ENCODE results near the gene DUS2.
"Not testable (repeated sequence)": the region's sequence is repeated elsewhere in the genome, so short reads cannot be mapped to it uniquely, and the experiment has no call there.

Gene DUS2

DNA sequence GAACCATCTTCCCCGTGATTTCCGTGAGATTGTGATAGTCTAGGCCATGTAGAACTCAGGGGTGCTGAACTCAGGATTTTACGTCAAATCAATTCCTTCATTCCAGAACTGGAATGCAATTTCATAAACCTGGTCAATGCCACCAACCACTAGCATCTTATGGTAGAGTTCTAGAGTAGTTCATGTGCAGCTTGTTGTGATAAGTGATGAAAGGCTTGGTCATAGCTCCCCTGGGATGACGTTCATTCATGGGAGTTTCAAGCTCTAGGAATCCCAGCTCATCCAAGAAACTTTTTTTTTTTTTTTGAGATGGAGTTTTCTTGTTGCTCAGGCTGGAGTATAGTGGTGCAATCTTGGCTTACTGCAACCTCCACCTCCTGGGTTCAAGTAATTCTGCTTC is 20.1 kb upstream of the DUS2 start:
- Histone ChIP-seq H3K27ac (ENCODE audit: low read length) (no peak overlapping the region), H3K4me1 (ENCODE audit: insufficient read depth, low read length) (no peaks in the 10 kb centered on the region; the same call in 1 of the 2 replicates), H3K9me3 (ENCODE audit: insufficient read depth, low read depth, low read length) (no peaks in the 10 kb centered on the region), H3K4me3 (ENCODE audit: low read length) (no peak overlapping the region), H3K36me3 (ENCODE audit: insufficient read depth, low read depth, low read length) (no peaks in the 10 kb centered on the region), H3K27me3 (ENCODE audit: insufficient read depth, low read length) (no peaks in the 10 kb centered on the region), H3K9ac (ENCODE audit: low read depth, low read length) (no peak overlapping the region)

- H3K27me3 ChIP-seq (ENCODE audit: insufficient read depth, low read length), result no peaks in the 10 kb centered on the region
- H3K27ac ChIP-seq (ENCODE audit: low read length), result no peak overlapping the region
These were observed 17.9 kb upstream of the DUS2 start for GRCh38 chr16:68005211-68005610.

GRCh38 chr16:68005786-68006286 is 17.2 kb upstream of the DUS2 start:
- H3K4me1 ChIP-seq (ENCODE audit: insufficient read depth, low read length), result peaks cover 2% of the 10 kb centered on the region; the same call in 1 of the 2 replicates
- no peaks in the 10 kb centered on the region for H3K36me3 ChIP-seq (ENCODE audit: insufficient read depth, low read depth, low read length)
- H3K27ac ChIP-seq (ENCODE audit: low read length), result no peak overlapping the region
- H3K27me3 ChIP-seq (ENCODE audit: insufficient read depth, low read length), result no peaks in the 10 kb centered on the region
- no peaks in the 10 kb centered on the region for H3K9me3 ChIP-seq (ENCODE audit: insufficient read depth, low read depth, low read length)
- H3K4me3 ChIP-seq (ENCODE audit: low read length), result no peak overlapping the region
- H3K9ac ChIP-seq (ENCODE audit: low read depth, low read length), result peak overlapping the region; percentile 36; the same call in 1 of the 2 replicates

More at GRCh38 chr16:68005211-68005610, 17.9 kb upstream of the DUS2 start:
- Histone ChIP-seq H3K9me3 (ENCODE audit: insufficient read depth, low read depth, low read length) (no peaks in the 10 kb centered on the region), H3K4me3 (ENCODE audit: low read length) (no peak overlapping the region), H3K4me1 (ENCODE audit: insufficient read depth, low read length) (peaks cover 2% of the 10 kb centered on the region; the same call in 1 of the 2 replicates), H3K9ac (ENCODE audit: low read depth, low read length) (no peak overlapping the region), H3K36me3 (ENCODE audit: insufficient read depth, low read depth, low read length) (no peaks in the 10 kb centered on the region)

DNA sequence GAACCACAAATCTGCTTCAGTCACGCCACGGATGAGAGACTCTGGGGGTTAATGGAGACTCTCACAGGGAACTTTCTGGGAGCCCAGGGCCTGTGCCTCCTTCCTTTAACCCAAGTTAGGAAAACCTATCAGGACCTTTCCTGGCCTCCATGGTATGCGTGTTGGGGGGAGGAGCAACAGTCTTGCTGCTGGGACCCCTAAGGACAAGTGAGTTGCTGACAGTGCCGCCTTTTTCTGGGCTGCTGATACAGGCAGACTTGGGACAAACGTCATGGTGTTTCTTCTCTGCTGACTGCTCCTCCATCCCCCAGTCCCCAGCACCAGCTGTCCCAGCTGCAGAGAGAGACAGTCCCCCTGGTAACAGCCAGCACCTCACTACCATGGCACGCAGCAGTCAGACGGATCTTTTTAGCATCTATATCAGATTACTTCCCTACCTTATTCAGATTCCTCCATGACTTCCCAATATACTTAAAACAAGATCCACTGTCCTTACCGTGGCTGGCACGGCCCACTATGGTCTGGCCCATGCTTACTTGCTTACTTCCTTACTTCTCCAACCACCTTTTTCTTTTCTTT is 13.8 kb upstream of the DUS2 start:
- no peak overlapping the region; the same call in 1 of the 2 replicates for H3K9ac ChIP-seq (ENCODE audit: low read depth, low read length)
- no peaks in the 10 kb centered on the region for H3K36me3 ChIP-seq (ENCODE audit: insufficient read depth, low read depth, low read length)
- H3K27ac ChIP-seq (ENCODE audit: low read length), result no peak overlapping the region
- no peaks in the 10 kb centered on the region for H3K27me3 ChIP-seq (ENCODE audit: insufficient read depth, low read length)
- no peak overlapping the region for H3K4me3 ChIP-seq (ENCODE audit: low read length)
- no peaks in the 10 kb centered on the region for H3K9me3 ChIP-seq (ENCODE audit: insufficient read depth, low read depth, low read length)
- peaks cover 2% of the 10 kb centered on the region; the same call in 1 of the 2 replicates for H3K4me1 ChIP-seq (ENCODE audit: insufficient read depth, low read length)

- not testable (repeated sequence) for H3K36me3 ChIP-seq (ENCODE audit: insufficient read depth, low read depth, low read length); H3K4me3 ChIP-seq (ENCODE audit: low read length); H3K27me3 ChIP-seq (ENCODE audit: insufficient read depth, low read length); H3K27ac ChIP-seq (ENCODE audit: low read length); H3K9me3 ChIP-seq (ENCODE audit: insufficient read depth, low read depth, low read length); H3K4me1 ChIP-seq (ENCODE audit: insufficient read depth, low read length); H3K9ac ChIP-seq (ENCODE audit: low read depth, low read length)
These were observed 13.2 kb upstream of the DUS2 start for GRCh38 chr16:68009872-68010271.

- Histone ChIP-seq H3K36me3 (ENCODE audit: insufficient read depth, low read depth, low read length) (no peaks in the 10 kb centered on the region), H3K27ac (ENCODE audit: low read length) (no peak overlapping the region), H3K4me3 (ENCODE audit: low read length) (no peak overlapping the region), H3K27me3 (ENCODE audit: insufficient read depth, low read length) (no peaks in the 10 kb centered on the region), H3K9ac (ENCODE audit: low read depth, low read length) (no peak overlapping the region), H3K4me1 (ENCODE audit: insufficient read depth, low read length) (0 out of 2 replicates have a peak, but pooled peaks cover 2% of the 10 kb centered on the region), H3K9me3 (ENCODE audit: insufficient read depth, low read depth, low read length) (no peaks in the 10 kb centered on the region)
These were observed 9.6 kb upstream of the DUS2 start for GRCh38 chr16:68013440-68013839.

DNA sequence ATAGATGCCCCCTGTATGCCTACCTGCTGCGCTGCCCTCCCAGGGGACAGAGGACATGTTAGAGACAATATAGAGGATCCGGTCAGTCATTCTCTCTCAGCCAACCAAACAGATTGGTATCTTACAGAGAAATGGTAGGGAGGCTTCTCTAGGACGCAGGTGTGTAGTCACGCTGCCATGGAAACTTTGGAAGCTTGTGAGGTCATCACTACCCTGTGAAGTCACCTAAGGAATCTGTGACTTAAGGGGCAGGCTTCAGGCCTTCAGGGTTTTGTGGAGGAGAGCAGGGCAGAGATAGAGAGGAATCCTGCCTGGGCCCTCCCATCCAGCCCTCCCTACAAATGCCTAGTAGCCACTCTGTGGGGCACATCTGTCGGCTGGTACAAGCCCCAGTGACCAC is 7.4 kb upstream of the DUS2 start, which contains the start of gene DPEP2NB:
Gene DPEP2NB, minus strand, starts transcription at position 231 of the 400 bp plus-strand sequence. Its CDS starts 141 bp downstream, at position 90.
- Histone ChIP-seq H3K4me3 (ENCODE audit: low read length) (no peak within 1 kb of the TSS), H3K27me3 (ENCODE audit: insufficient read depth, low read length) (no peaks in the 10 kb centered on the region), H3K27ac (ENCODE audit: low read length) (no peak within 1 kb of the TSS), H3K36me3 (ENCODE audit: insufficient read depth, low read depth, low read length) (no peaks in the 10 kb centered on the region), H3K9ac (ENCODE audit: low read depth, low read length) (no peak within 1 kb of the TSS), H3K9me3 (ENCODE audit: insufficient read depth, low read depth, low read length) (no peaks in the 10 kb centered on the region), H3K4me1 (ENCODE audit: insufficient read depth, low read length) (no peaks in the 10 kb centered on the region)

GRCh38 chr16:68019167-68019680 is 3.9 kb upstream of the DUS2 start:
- no peak overlapping the region for H3K9ac ChIP-seq (ENCODE audit: low read depth, low read length)
- no peak overlapping the region for H3K4me3 ChIP-seq (ENCODE audit: low read length)
- peaks cover 14% of the 10 kb centered on the region for H3K36me3 ChIP-seq (ENCODE audit: insufficient read depth, low read depth, low read length)
- H3K27me3 ChIP-seq (ENCODE audit: insufficient read depth, low read length), result no peaks in the 10 kb centered on the region
- H3K4me1 ChIP-seq (ENCODE audit: insufficient read depth, low read length), result peaks cover 5% of the 10 kb centered on the region; the same call in 1 of the 2 replicates
- no peaks in the 10 kb centered on the region for H3K9me3 ChIP-seq (ENCODE audit: insufficient read depth, low read depth, low read length)
- no peak overlapping the region for H3K27ac ChIP-seq (ENCODE audit: low read length)

GRCh38 chr16:68021490-68021889 is 1.6 kb upstream of the DUS2 start:
- Histone ChIP-seq H3K9me3 (ENCODE audit: insufficient read depth, low read depth, low read length) (no peaks in the 10 kb centered on the region), H3K9ac (ENCODE audit: low read depth, low read length) (peak overlapping the region; percentile 90; the same call in 1 of the 2 replicates), H3K4me3 (ENCODE audit: low read length) (peak overlapping the region; percentile 89), H3K27me3 (ENCODE audit: insufficient read depth, low read length) (no peaks in the 10 kb centered on the region), H3K27ac (ENCODE audit: low read length) (no peak overlapping the region), H3K4me1 (ENCODE audit: insufficient read depth, low read length) (peaks cover 5% of the 10 kb centered on the region; the same call in 1 of the 2 replicates), H3K36me3 (ENCODE audit: insufficient read depth, low read depth, low read length) (peaks cover 26% of the 10 kb centered on the region)

DNA sequence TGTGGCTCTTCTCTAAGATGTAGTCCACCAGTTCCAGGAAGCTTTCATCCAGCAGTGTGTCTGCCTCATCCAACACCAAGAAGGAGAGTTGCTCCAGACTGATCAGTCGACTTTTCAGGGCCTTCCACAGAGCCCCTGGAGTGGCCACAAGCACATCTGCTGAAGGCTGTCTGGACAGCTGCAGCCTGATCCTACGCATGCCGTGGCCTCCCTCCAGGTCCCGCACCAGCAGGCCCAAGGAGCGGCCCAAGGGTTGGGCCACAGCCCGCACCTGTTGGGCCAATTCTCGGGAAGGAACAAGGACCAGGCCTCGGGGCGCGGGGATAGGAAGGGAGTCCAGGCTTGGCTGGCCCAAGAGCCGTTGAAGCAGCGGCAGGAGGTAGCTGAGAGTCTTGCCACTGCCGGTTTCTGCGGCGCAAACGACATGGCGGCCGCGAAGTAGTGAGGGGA is 781 bp upstream of the DUS2 start:
- H3K9ac ChIP-seq (ENCODE audit: low read depth, low read length), result peak overlapping the region; percentile 90
- H3K36me3 ChIP-seq (ENCODE audit: insufficient read depth, low read depth, low read length), result peaks cover 31% of the 10 kb centered on the region
- peak overlapping the region; percentile 26 for H3K27ac ChIP-seq (ENCODE audit: low read length)
- H3K9me3 ChIP-seq (ENCODE audit: insufficient read depth, low read depth, low read length), result no peaks in the 10 kb centered on the region
- H3K4me1 ChIP-seq (ENCODE audit: insufficient read depth, low read length), result peaks cover 5% of the 10 kb centered on the region; the same call in 1 of the 2 replicates
- H3K27me3 ChIP-seq (ENCODE audit: insufficient read depth, low read length), result no peaks in the 10 kb centered on the region
- peak overlapping the region; percentile 89 for H3K4me3 ChIP-seq (ENCODE audit: low read length)

DNA sequence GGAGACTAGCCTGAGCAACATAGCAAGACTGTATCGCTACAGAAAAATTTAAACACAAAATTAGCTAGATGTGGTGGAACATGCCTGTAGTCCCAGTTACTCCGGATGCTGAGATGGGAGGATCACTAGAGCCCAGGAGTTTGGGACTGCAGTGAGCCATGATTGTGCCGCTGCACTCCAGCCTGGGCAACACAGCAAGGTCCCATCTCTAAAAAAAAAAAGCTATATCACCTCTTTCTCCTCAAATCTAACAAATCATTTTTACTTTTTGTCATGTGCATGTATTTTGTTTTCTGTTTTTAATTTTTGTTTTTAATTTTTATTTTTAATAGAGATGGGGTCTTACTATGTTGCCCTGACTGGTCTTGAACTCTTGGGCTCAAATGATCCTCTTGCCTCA is 5.9 kb downstream of the DUS2 start:
- Histone ChIP-seq H3K9ac (ENCODE audit: low read depth, low read length) (no peak overlapping the region), H3K36me3 (ENCODE audit: insufficient read depth, low read depth, low read length) (peaks cover 28% of the 10 kb centered on the region)

DNA sequence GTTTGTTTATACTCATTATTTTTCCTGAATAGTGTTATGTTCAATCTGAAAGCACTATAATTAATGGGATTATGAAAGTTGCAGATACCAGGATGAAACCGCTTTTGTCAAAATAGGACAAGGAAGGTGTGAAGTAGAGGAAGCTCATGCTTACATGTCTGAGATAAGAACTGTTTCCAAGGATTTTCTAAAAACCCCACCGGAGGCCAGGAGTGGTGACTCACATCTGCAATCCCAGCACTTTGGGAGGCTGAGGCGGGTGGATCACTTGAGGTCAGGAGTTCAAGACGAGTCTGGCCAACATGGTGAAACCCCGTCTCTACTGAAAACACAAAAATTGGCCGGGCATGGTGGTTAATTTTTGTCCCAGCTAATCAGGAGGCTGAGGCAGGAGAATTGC is 7.0 kb downstream of the DUS2 start:
- H3K9me3 ChIP-seq (ENCODE audit: insufficient read depth, low read depth, low read length); H3K9ac ChIP-seq (ENCODE audit: low read depth, low read length); H3K4me1 ChIP-seq (ENCODE audit: insufficient read depth, low read length); H3K27me3 ChIP-seq (ENCODE audit: insufficient read depth, low read length); H3K27ac ChIP-seq (ENCODE audit: low read length); H3K4me3 ChIP-seq (ENCODE audit: low read length): not testable (repeated sequence)
- peaks cover 28% of the 10 kb centered on the region for H3K36me3 ChIP-seq (ENCODE audit: insufficient read depth, low read depth, low read length)

More for the DNA sequence above, 5.9 kb downstream of the DUS2 start:
- Histone ChIP-seq H3K9me3 (ENCODE audit: insufficient read depth, low read depth, low read length) (no peaks in the 10 kb centered on the region), H3K27me3 (ENCODE audit: insufficient read depth, low read length) (no peaks in the 10 kb centered on the region), H3K4me1 (ENCODE audit: insufficient read depth, low read length) (no peaks in the 10 kb centered on the region), H3K4me3 (ENCODE audit: low read length) (no peak overlapping the region), H3K27ac (ENCODE audit: low read length) (no peak overlapping the region)
